Stomach (tissue), 4 donors: ENCODE data around the gene ITGAE.

Source experiments
- CTCF ChIP-seq, 7 experiments: fragments of 450-650 bp in 4 of 7; fragments of 200-600 bp in 3 of 7; sonication (generic) in 3 of 7; IDR thresholded peaks; one replicate each; pipeline ENCODE4 v1.5.1; 2016 to 2019; ENCODE audit warnings: antibody characterized with exemption in 7 of 7, control low read depth in 2 of 7, mild to moderate bottlenecking in 1 of 7
- EP300 ChIP-seq: sonication (generic); formaldehyde crosslinking; IDR thresholded peaks from one replicate; pipeline ENCODE4 v1.6.1; 2017; ENCODE audit warnings: antibody characterized with exemption
- POLR2A ChIP-seq, 4 donors: fragments of 450-650 bp; IDR thresholded peaks; one replicate each; pipeline ENCODE4 v1.6.1; 2016; ENCODE audit warnings: antibody characterized with exemption in 4 of 4, control low read depth in 2 of 4, mild to moderate bottlenecking in 1 of 4, moderate library complexity in 1 of 4
- POLR2AphosphoS5 ChIP-seq, 3 donors: sonication (generic); formaldehyde crosslinking; IDR thresholded peaks; one replicate each; pipeline ENCODE4 v1.6.1; 2016; ENCODE audit warnings: antibody characterized with exemption in 3 of 3

- no peak for TF ChIP-seq CTCF (IDR thresholded peaks at IDR 0.05)
- TF ChIP-seq POLR2AphosphoS5 (IDR thresholded peaks at IDR 0.05) = no peak
- TF ChIP-seq POLR2A (IDR thresholded peaks at IDR 0.05) = no peak
- TF ChIP-seq EP300 = no peak
These were observed 47.3 kb upstream of the ITGAE start for GRCh38 chr17:3848229-3848835.
